ENCODE data around the gene MRM2.

MRM2 gene

DNA sequence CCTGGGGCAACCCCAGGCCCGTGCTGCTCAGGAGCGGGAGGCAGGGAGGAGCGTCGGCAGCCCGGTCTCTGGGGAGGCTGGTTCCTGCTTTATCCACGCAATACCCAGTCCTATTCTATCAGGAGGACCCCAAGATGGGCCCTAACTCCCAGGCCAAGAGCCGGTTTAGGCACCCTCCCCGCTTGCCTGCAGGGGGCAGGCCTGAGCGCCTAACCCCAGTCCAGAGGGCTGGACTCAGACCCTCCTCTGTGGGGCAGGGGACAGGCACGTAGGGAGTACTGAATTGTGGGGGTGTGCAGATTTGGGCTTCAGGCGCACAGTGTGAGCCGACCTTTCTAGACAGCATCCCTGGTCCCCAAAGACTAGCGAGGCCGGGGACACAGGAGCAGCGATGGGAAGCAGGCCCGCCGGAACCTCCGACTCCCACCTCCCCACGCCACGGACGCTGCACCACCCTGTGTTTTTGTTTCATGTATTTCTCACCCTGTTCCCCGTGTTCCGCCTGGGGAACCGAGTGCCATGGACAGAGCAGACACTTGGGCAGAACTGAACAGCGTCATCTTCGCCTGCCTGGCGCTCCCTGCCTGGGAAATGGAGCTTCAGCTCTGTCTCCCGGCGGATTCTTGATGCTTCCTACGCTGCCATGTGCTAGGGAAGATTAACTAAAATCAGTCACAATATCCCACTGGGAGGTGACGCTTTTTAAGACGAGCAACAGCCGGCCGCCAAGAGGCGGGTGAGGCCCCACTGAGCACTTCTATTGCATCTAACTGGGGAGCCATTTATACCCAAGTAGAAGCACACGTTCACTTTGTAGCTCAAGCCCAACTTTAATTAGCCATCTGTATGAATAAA is 5.4 kb upstream of the MRM2 start:
- peak in 1 of 3 donors; percentile 27 for DNase-seq (ENCODE audit: low read depth in 3 of 3)

DNA sequence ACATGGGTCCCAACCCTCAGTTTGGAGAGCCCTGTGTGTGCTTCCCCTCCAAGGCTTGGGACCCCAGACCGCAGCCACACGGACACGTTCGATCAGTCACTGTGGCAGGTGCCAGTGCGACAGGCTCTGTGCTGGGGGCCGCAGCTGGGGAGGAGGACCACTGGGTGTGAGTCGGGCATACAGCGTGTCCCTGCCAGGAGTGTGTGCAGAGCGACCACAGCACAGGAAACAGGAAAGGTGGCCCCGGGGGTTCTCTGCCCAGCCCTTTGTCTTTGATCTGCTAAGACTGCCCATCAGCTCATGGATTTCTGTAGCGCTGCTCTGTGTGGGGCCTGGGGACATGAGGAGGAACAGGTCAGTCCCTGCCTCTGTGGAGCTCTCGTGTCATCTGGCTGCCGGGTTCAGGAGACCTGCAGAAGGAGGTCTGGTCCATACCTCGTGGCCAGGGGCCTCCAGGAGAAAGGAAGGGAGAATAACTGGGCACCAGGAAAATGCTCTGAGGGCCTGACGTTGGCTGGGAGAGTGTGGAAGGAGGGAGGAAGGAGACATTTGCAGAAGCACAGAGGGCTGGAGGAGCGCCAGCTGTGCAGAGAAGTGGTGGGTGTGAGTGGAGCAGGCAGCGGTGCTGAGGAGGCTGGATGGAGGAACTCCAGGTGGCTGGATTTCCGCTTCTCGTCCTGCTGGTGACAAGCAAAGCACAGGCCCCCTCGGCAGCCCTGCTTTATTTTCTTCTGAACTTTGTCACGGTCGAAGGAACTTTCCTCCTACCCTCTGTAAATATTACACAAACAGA is 4.1 kb upstream of the MRM2 start:
- DNase-seq (ENCODE audit: low read depth in 3 of 3): no peak

DNA sequence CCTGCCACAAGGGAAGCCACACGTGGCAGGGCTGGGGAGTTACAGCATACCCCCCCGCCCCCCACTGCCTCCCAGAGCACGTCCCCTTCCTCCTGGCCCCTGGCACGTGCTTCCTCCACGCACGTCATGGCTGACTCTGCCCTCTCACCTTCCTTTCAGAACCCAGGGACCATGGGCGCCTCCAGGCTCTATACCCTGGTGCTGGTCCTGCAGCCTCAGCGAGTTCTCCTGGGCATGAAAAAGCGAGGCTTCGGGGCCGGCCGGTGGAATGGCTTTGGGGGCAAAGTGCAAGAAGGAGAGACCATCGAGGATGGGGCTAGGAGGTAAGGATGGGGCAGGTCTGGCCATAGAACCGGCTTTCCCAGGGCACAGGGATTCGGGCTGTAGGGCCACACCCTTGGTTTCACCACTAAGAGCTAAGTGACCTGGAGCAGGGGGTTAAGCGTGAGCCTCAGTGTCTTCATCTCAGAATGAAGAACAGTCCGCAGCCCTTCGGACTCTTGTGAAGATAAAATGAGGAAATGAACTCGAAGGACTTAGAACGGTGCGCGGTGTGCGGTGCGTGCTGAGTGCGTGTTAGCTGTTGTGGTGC is 2.5 kb upstream of the MRM2 start:
- no peak for DNase-seq (ENCODE audit: low read depth in 3 of 3)

DNA sequence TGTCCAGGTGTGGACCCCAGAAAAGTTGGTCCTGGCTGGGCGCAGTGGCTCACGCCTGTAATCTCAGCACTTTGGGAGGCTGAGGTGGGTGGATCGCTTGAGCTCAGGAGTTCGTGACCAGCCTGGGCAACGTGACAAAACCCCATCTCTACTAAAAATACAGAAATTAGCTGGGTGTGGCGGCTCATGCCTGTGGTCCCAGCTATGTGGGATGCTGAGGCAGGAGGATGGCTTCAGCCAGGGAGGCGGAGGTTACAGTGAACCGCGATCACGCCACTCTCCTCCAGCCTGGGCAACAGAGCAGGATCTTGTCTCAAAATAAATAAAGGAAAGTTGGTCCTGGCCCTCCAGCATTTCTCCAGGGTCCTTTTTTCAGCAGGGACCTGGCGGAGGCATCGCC is 1.5 kb upstream of the MRM2 start:
- DNase-seq (ENCODE audit: low read depth in 3 of 3): no peak

DNA sequence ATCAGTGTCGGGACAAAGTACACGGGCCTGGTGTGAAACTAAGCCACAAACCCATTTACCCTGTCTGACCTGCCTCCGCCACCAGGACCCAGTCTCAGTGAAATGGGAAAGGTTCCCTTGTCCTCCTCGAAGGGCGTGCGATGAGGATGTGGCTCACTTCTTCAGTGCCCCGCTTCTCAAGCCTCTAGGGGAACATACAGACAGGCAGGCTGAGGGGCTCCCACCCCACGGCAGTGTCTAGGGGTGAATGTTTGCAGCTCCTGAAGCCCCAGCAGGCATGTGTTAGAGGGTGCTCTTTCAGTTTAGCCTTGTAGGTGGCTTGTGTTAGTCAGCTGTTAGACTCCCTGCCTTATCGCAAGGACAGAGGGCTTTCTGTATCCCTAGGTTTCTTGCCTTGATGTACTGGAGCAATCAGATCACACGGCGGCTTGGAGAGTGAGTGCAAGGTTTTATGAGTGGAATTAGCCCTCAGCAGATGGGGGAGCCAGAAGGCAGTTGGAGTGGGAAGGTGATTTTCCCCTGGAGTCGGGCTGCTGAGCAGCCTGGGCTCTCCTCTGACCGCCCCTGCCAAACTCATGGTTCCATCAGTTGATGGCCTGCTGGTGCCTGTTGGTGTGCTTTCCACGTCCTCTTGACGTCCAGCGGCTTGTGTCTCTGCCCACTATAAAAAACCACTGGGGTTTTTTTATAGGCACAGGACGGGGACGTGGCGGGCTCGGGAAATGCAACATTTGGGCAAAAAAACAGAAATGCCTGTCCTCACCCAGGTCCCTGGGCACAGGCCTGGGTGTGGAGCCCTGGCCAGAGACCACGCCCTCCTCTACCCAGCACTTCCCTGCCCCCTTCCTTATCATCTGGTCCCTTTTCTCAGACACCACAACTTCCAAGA is 780 bp upstream of the MRM2 start:
- peak in 1 of 3 donors; percentile 23 for DNase-seq (ENCODE audit: low read depth in 3 of 3)

DNA sequence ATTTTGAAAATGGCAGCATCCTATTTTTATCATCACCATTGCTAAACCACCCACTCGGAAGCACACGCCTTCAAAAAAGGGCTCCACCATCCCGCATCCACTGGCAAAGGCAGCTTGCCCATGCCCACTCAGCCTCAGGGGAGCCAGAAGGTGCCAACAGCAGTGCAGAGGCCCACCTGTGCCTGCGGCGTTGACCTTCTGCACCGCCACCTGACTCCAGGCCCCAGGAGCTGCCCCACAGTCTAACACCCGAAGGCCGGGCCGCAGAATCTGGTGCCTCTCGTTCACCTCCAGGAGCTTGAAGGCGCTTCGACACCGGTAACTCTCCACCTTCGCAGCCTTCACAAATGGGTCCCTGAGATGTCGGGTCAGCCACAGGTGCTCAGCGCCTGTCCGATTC is 2.8 kb downstream of the MRM2 start:
- no peak for DNase-seq (ENCODE audit: low read depth in 3 of 3)

DNA sequence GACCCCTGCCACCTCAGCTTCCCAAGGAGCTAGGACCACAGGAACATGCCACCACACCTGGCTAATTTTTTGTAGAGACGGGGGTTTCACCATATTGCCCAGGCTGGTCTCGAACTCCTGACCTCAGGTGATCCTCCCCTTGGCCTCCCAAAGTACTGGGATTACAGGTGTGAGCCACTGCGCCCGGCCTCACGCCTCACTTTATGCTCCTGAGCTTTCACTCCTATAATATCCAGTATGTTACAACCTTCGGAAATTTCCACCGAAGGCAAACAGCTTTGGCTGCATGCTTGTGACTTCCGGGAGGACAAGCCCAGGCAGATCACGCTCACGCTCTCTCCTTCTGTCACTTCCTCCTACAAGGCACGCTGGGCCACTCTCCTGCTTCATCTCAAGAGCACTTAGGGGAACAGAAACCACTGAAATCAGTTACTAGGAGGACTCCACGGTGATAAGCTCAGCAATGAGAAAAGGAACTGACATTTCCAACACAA is 4.8 kb downstream of the MRM2 start:
- no peak for DNase-seq (ENCODE audit: low read depth in 3 of 3)

DNA sequence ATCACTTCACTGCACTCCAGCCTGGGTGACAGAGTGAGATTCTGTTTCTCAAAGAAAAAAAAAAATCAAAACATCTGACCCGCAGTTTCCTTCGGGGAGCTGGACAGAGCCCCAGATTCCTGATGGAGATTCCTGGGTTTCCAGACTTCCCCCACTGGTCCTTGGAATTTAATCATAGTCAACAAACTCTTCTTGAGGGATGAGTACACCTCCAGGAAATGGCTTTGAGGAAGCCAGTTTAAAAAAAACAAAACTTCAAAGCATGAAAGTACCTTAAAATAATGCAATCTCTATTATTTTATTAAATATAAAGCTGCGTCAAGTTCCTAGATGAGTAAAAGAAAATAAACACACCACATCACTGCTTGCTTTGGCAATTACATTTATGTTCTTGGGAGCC is 8.1 kb downstream of the MRM2 start:
- no peak for DNase-seq (ENCODE audit: low read depth in 3 of 3)

DNA sequence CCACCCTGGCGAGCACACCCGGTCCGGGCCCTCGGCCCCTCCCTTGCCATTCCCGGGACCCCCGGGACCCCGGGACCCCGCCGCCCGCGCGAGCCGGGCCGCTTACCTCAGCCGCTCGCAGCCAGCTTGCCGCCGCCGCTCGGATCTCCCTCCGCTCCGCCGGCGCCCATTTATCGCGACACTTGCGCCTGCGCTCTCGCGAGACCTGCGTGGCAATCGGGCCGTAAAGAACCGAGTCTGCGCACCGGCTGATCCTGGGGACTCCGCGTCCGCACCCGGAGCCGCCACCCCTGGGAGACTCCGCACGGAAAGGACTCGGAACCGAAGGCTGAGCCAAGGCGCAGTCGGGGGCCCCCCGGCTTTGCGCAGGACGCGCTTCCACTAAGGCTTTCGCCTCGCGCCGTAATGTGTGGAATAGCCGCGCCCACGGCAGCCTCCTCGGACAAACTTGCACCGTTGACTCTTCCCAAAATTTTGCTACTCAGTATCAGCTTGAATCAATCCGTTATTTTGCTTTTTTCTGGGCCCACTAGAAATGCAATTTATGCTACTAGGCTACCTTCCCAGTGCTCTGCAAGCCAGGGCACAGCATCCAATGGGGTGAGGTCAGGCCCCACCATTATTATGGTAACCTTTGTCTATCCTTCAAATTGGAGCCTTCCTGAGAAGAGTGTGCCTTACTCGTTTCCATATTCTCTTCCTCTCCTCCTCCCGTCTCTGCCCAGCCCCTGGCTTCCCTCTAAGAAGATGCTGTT is 9.1 kb downstream of the MRM2 start, which contains the start of gene MAD1L1:
Gene MAD1L1 (minus strand): TSS at position 180 of the 755 bp plus-strand sequence. CDS start 2,812 bp downstream, outside the sequence.
- peak; percentile 74 to 86 (median 79) for DNase-seq (ENCODE audit: low read depth in 3 of 3)

DNA sequence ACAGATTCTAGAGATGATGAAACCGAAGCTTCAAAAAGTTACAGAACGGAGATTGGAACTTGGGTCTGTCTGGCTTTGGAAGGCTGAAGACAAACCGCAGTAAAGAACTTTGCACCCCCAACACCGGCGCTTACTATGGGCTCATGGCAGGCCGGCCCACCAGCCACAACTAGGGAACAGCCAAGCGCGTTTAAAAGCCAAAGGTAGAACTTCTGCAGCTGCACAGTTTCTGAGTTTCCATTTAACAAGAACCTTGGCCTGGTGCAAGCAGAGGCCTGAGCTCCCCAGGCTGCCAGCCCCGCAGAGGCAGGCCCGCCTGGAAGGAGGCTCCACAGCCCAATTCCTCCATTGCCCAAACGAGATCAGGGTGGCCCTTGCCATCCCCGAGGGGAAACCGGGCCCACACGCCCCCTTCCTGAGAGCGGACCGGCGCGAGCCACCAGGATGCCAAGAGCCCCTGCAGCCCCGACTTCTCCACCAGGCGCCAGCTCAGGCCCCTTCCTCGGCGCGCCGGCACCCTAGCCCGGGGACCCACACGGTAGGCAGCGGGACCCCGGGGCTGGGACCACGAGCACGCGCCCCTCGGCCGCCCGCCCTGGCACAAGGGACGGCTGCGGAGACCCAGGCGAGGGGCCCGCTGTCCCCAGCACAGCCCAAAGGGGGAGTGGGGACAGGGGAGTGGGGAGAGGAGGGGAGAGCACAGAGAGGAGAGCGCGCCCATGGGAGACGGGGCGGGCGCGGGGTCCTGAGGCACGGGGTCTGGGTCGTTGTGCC is 9.8 kb downstream of the MRM2 start:
- peak in 1 of 3 donors; percentile 14 for DNase-seq (ENCODE audit: low read depth in 3 of 3)

DNA sequence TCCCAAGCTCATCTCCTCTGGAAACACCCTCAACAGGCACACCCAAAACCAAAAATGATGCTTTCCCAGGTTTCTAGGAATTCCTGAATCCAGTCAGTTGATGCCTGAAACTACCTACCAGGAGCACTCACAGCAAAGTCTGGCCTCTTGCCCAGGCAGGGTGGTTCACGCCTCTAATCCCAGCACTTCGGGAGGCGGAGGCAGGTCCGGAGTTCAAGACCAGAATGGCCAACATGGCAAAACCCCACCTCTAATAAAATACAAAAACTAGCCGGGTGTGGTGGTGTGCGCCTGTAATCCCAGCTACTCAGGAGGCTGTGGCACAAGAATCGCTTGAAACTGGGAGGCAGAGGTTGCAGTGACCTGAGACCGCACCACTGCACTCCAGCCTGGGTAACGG is 11.1 kb downstream of the MRM2 start:
- DNase-seq (ENCODE audit: low read depth in 3 of 3): no peak

DNA sequence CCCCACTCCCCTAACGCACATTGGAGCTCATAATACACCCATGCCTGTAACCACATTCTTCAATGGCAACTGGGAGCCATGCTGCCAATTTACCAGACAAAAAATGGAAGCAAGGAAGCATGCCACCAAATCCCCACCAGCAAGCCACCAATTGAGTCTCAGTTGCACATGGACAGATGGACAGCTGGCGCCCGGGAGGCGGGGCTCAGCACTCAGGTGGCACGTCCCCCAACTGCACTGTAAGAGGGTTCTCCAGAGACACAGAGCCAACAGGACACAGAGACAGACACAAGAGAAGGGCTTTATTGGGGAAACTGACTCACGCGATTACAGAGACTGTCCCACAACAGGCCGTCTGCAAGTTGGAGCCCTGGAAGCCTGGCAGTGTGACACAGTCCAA is 11.8 kb downstream of the MRM2 start:
- DNase-seq (ENCODE audit: low read depth in 3 of 3): no peak

DNA sequence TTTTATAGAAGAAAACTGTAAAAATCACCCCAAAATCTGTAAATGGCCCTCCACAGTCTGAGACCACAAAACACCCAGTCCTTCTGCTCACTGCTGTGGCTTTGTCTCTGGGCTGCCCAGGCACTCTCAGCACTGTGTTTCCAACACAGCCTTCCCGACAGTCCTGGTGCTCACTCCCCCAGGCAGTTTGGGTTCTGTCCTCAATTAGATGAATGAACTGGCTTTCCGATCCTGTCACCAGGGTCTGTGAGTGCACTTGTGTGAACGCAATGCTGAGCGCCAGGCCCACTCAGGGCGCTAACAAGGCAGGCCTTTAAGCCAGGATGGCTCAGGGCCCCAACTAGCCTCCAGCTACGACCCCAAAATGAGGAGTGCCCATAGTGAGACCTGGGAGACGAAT is 12.5 kb downstream of the MRM2 start:
- DNase-seq (ENCODE audit: low read depth in 3 of 3): no peak

DNA sequence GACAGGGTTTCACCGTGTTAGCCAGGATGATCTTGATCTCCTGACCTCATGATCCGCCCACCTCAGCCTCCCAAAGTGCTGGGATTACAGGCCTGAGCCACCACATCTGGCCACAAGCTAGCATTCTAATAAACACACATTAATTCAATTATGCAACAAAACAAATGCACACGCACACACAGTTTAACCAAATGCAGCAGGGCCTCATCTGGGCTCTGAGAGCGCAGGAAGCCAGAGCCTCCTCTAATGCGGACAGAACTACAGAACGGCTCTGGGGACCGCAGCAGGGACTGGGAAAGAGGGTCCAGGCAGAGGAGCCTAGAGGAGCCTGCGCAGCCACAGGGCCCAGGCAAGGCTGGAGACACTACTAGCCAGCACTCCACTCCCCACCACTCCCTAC is 13.1 kb downstream of the MRM2 start:
- no peak for DNase-seq (ENCODE audit: low read depth in 3 of 3)

DNA sequence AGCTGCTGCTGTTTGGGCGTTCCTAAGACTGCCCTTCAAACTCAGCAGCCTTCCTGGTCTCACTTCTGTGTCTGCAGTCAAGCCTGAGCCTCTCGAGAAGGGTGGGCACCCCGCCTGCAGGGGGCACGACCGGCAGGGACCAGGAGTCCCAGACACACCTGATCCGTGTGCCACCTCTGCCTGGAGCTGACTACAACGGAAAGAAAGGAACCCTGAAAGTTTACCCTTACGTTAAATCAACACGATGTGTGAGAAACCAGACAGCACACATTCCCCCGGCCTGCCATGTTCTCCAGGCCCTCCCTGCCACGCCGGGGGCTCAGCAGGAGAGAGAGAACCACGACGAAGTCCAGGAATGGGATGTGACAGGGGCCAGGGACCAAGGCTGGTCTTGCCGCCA is 14.3 kb downstream of the MRM2 start:
- DNase-seq (ENCODE audit: low read depth in 3 of 3): no peak

DNA sequence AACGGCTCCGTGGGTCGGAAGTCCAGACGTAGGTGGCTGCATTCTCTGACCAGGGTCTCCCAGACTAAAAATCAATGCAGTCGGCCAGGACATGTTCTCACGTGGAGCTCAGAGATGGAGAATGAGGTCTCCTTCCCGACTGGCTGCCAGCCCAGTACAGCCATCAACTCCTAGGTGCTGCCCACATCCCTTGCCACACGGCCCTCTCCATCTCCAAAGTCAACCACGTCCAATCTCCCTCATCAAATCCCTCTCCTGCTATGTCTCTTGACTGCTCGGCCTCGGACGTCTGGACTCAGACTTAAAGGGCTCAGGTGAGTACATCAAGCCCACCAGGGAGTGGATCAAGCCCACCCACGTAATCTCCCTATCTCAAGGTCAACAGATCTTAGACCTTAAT is 16.2 kb downstream of the MRM2 start:
- DNase-seq (ENCODE audit: low read depth in 3 of 3): no peak

DNA sequence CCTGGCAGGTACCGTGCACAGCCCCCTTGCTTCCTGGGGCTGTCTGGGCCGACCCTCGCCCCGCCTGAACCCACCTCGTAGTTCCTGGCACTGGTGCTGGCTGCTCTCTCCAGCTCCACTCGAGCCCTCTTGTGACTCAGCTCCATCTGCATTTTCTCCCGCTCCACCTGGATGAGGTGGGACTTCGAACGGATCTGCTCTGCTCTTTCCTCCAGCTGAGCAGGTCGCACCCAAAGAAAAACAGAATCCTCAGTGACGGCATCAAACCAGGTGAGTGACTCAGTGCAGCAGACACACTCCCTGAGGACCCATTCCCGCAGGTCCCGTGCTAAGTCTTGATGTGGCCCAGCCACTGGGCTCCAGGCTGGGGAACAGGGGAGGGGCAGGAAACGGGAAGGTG is 16.7 kb downstream of the MRM2 start:
- DNase-seq (ENCODE audit: low read depth in 3 of 3): no peak

DNA sequence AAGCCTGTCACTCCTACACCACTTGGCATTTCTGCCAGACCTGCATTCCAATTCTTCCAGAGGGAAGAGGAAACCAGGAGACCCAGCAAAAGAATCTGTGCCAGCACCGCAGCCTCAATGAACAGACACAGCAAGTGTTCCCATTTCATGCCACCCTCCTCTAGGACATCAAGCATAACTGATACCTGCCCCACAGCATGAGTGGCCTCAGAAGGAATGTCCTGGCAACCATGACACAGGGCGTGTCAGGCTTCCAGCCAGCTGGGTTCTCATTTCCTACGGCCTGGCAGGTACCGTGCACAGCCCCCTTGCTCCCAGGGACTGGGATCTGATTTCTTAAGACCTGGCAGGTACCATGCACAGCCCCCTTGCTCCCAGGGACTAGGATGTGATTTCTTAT is 17.1 kb downstream of the MRM2 start:
- DNase-seq (ENCODE audit: low read depth in 3 of 3): no peak

DNA sequence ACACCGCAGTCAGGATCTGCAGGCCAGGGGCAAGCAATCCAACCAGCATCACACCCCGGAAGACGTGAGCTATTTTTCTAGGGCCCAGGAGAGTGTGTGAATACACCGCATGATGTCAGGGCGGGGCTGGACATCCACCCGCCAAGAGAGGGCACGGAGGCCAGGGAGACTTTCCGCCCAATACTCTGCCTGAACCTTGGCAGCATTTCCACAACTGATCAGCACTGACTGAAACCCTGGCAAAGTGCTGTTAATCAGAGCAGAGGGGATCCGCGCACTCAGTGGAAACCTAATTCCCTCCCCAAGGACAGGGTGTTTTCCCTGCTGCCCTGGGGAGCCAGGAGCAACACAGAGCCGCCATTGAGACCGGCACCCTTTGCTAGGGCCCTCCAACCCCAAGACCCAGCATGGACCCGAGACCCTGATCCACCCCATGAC is 17.5 kb downstream of the MRM2 start:
- no peak for DNase-seq (ENCODE audit: low read depth in 3 of 3)

DNA sequence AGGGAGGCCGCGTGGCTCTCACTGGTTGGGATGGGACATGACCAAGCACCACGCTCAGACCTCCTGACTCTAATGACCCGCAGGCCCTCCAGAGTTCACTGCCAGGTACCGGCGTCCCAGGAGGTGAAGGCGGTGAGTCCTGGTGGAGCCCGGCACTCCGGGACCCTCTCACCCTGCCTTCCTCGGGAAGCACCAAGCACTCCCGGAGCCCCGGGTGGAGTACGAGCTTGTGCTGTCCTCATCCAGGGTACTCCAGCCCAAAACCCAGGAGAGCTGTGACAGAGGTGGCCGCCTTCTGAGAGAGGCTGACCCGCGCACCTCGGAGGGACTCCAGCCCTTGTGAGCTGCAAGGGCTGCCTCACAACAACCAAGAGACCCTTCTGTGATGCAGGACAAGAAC is 18.7 kb downstream of the MRM2 start:
- DNase-seq (ENCODE audit: low read depth in 3 of 3): no peak
